NCI-H128 (cell line): Measurements from ENCODE around the gene KRTAP10-9.
"Not testable (repeated sequence)": the region's sequence is repeated elsewhere in the genome, so short reads cannot be mapped to it uniquely, and the experiment has no call there.

ENCODE experiments used
- DNase-seq: peaks from one replicate; lab custom pipeline; 2025; ENCODE audit not compliant: unreplicated experiment; lab: John Stamatoyannopoulos, UW

The KRTAP10-9 gene, protein sequence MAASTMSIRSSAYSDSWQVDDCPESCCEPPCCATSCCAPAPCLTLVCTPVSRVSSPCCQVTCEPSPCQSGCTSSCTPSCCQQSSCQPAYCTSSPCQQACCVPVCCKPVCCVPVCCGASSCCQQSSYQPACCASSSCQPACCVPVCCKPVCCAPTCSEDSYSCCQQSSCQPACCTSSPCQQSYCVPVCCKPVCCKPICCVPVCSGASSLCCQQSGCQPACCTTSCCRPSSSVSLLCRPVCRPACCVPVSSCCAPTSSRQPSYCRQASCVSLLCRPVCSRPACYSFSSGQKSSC

DNA sequence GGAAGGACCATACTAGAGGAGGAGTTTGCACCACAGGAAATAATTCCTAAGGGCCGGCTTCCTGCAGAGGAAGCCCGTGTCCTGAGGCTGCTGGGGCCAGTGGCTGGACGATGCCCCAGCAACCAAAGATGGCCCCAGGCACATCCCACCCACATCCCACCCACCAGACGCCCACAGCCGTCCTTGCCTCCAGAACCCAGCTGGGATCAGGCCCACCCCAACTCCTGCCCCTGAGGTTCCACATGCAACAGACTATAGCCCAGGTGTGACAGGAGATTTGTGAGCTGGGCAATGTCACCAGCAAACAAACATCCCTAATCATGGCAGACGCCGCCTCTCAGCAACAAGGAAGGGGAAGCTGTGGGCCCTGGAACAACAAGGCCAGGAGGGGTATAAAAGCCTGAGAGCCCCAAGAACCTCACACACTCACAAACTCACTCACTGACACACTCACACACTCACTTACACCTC lies at the start of gene KRTAP10-9:
KRTAP10-9 (plus strand) TSS at position 421 of the 471 bp plus-strand sequence. CDS start 79 bp downstream, outside the sequence.
- no peak for DNase-seq

DNA sequence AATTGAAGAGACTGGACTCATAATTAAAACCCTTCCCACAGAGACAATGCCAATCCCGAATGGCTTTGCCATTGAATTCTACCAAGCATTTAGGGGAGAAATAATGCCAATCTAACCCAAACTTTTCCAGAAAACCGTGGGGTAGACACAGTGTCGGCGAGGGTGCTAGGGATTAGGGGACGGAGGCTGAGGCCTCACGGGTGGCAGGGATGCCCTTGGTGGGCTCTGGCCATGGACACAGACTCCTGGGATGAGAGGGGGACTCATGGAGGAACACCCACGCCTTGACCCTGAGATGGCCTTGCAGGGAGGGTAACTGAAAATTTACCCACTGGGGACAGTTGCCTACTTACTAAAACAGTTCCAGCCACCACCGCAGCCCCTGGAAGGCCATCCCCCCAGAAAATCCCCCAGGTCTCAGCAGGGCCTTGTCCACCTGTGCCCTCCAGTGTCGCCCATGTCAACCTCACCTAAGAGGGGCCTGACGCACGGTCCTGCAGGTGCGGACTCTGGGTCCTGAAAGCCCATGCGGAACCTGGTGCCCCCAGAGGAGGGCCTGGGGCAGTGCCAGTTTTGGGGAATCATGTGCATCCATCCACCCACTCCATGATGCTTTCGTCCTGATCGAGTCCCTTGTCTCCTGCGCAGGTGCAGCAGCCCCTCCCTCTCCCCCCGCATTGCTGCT lies 48.4 kb upstream of the KRTAP10-9 start:
- DNase-seq: no peak

DNA sequence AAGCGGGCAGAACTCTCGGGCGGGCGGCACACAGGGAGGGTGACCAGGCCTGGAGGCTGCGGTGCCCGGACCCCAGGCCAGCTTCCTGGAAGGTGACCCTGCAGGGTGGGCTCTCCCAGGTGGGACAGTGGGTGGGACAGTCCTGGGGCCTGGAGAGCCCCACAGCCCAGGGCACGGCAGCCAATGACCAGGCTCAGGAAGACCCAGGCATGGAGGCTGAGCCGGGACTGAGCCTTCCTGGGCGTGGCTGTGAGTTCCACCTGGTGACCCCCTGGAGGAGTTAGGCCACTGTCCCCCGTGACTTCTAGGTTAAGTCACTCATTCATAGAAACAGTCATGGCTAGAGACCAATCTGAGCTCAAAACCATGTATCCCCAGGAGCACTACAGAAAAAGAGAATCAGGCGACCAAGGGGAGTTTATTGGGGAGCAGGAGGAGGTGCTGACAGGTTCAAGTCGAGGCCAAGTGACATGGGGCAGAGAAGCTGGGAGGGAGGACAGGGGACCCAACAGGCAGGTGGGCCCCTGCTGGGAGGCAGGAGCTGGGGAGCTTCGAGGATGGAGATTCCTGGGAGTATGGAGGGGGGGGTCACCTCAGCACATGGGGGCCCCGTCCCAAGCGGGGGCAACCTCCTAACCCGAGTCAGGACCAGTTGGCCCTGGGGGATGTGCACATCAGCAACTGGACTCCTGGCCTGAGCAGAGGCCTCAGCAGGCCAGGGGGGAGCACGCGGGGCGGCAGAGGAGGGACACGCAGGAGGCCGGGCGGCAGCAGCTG lies 47.6 kb upstream of the KRTAP10-9 start:
- DNase-seq: no peak

DNA sequence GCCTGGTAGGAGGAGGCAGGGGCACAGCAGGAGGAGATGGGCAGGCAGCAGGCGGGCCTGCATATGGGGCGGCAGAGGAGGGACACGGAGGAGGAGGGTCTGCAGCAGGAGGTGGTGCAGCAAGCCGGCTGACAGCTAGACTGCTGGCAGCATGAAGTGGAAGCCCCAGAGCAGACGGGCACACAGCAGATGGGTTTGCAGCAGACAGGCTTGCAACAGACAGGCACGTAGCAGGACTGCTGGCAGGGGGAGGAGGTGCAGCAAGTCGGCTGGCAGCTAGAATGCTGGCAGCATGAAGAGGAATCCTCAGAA lies 47.1 kb upstream of the KRTAP10-9 start:
- no peak for DNase-seq

DNA sequence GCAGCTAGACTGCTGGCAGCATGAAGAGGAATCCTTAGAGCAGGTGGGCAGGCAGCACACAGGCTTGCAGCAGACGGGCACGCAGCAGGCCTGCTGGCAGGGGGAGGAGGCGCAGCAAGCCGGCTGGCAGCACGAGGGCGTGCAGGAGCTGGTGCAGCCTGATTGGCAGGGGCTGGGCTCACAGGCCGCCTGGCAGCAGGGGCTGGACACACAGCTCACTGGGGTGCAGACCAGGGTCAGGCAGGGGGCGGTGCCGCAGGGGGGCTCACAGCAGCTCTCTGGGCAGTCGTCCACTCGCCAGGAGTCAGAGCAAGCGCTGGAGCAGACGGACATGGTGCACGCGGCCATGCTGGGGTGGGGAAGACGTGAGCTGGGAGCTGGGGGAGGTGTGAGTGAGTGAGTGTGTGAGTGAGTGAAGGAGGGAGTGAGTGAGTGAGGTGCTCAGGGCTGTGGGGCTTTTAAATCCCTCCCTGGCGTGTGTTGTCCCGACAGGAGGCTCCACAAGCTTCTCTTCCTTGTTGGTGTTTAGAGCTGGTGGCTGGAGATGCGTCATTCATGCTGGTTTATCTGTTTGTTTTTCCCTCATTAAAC lies 46.6 kb upstream of the KRTAP10-9 start, which contains the start of gene KRTAP10-5:
KRTAP10-5 (minus strand) TSS at position 374 of the 591 bp plus-strand sequence; CDS start at position 348, 26 bp downstream.
- not testable (repeated sequence) for DNase-seq

DNA sequence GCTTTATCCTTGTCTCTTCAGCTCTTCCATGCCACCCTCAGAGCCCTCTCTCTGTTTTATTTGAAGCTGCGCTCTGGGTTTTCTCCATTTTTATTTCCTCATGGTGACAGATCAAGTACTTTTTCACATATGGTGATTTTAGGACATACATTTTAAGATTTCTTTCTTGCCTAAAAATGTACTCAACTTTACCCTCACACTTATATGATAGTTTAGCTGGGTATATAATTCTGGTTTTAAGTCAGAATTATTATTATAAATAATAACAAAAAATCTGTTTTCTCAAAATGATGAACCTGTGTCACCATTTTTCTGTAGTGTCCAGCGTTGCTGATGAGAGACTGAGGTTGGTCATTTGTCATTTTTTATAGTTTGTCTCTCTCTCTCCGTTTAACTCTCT lies 45.7 kb upstream of the KRTAP10-9 start:
- no peak for DNase-seq

DNA sequence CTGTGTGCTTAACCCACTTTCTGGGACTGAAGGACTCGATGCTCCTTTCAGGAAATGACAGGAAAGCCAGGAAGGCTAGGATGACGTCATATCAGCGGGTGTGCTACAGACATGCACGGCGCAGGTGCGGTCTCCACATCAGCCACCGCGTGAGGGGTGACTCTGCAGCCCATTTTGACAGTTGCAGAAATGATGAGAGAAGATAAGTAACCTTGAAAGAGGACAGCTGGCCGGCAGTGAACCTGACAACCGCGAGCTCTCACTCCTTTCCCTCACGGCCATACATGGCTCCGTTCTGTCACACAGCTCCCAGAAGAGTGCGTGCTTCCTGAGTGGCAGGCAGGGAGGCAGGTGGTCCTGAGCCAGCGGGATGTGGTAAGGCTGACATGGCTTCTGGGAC lies 44.8 kb upstream of the KRTAP10-9 start:
- DNase-seq: no peak

DNA sequence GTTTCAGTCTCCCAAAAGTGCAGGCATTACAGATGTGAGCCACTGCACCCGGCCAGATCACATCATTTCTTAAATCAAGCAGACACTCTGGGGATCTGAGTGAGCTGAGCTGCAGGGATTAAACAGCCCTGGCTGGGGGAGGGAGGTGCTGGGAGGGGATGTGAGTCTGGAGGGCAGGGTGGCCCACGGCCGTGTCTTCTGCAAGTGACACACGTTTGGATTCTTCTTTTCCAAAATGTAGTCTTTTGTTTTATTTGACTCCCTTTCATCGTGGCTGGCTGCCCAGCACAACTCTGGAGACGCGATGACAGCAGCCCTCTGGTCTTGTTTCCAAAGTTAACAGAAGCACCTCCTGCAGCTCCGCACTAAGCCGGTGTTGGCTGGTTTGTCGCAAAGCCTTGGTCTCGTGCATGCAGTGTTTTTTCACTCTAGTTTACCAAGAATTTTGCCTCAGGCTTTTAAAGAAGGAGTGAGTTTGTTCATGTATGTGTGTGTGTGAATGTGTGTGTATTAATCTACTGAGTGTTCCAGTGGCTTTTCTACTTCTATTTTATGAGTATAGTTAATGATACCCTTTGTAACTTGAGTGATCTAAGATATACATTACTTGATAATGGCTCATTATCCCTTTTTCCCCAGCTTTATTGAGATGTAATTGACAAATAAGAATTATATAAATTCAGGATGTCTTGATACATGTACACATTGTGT lies 43.6 kb upstream of the KRTAP10-9 start:
- DNase-seq: no peak

DNA sequence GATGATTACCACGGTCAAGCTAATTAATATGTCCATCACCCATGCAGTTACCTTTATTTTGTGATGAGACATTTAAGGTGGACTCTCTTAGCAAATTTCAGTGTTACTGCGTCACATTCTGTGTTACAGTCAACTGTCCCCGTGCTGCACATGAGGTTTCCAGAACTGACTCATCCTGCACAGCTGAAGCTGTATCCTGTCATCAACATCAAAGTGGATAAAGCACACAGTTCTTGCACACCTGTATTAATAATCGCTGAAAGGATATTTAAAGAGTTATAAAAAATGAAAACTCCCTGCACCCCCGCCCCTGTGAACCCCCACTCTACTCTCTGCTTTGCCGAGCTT lies 43.1 kb upstream of the KRTAP10-9 start:
- DNase-seq: no peak

DNA sequence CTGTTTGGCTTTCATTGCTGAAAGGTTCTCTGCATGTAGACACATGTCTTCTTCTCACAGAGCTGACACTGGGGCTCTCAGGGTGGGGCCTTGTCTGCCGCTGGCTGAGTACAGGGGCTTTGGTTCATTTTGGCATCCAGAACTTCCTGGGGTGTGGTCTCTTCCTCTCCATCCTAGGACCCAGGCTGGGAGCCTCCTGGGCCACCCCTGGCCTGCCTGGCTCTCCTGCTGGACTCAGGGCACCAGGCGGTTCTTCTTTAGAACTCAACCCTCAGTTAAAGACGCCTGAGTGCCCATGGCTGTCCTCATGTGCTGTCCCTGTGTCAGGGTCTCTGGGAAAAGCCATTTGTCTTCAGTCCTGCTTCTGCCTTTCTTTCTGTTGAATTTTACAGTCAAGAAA lies 41.0 kb upstream of the KRTAP10-9 start:
- no peak for DNase-seq

DNA sequence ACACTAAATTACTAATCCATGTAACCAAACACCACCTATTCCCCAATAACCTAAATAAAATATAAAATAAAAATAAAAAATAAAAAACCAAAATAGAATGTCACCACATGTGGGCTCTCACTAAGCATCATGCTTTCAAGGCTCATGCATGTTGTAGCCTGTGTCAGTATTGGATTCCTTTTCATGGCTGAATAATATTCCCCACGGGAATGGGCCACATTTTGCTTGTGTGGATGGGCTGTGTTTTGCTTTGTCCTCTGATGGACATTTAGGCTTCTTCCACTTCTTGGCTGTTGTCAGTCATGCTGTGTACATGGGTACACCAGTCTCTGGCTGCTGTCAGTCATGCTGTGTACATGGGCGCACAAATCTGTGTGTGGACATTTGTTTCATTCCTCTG lies 37.8 kb upstream of the KRTAP10-9 start:
- no peak for DNase-seq

DNA sequence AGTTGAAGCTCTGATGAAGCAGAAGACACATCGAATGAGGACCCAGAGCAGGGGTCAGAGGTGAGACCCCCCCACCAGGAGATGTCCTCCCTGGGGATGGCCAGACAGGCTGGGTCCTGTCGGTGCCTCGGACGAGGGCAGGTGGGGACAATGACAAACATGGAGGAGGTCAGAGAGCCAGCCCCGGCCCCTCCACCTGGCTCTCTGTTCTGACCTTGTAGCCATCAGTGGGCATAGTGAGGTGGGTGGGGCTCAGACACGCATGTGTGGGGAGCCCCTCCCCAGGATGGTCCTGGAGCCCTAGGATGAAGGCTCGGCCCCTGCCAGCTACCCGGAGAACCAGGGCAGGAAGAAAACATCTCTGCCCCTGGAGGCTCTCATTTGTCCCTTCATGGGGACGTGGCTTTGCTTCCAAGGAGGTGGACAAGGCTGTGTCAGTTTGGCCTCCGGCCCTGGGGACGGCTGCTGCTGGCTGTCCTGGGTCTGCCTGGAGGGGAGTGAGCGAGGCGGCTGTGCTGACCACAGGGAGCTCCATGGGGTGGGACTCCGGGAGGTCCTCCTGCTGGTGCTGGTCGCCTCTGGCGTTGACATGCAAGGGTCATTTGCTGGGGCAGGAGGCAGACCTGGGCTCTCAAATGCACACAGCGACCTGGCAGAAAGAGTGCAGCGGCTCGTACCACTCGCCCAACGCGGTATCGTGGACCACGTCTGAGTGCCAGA lies 37.1 kb upstream of the KRTAP10-9 start:
- DNase-seq: no peak

DNA sequence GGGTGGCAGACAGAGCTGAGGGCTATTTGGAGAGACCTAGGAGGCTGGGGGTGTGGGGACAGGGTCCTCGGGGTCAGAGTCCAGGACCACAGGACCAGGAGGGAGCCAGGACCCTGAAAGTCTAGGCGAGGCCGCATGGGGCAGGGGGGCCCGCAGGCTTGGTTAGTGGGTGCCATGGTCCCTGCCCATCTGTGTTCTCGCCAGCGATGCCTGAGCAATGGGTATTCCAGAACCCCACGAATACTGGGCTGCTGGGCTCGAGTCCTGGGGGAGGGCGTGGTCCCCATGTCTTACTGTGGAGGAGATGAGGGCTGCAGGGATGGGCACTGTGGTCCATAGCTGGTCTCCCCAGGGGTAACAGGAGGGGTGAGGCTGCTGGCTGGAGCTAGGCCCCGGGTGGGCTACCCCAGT lies 36.6 kb upstream of the KRTAP10-9 start:
- no peak for DNase-seq

DNA sequence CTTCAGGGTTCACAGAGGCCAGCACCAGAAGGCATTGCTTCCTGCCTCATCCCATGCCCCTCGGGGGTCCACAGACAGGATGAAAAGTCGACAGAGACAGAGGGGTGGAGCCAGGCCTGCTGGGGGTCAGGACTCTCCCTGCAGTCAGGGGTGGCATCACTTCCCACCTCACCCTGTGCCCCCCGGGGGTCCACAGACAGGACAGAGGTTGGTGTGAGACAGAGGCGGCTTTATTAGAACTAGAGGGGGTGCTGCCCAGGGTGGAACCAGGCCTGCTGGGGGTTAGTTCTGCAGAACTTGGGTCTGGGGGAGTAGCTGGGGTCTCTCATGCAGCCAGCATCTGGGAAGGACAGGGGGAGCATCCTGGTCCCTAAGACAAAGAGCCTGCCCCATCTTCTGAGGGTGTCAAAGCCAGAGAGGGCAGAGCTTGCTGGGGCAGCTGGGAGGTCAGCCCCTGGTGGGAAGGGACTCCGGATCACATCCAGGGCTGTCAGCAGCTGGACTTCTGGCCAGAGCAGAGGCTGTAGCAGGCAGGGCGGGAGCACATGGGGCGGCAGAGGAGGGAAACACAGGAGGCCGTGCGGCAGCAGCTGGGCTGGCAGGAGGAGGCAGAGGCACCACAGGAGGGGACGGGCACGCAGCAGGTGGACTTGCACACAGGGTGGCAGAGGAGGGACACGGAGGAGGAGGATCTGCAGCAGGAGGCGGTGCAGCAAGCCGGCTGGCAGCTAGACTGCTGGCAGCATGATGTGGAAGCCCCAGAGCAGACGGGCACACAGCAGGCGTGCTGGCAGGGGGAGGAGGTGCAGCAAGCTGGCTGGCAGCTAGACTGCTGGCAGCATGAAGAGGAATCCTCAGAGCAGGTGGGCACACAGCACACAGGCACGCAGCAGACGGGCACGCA lies 35.7 kb upstream of the KRTAP10-9 start:
- not testable (repeated sequence) for DNase-seq

DNA sequence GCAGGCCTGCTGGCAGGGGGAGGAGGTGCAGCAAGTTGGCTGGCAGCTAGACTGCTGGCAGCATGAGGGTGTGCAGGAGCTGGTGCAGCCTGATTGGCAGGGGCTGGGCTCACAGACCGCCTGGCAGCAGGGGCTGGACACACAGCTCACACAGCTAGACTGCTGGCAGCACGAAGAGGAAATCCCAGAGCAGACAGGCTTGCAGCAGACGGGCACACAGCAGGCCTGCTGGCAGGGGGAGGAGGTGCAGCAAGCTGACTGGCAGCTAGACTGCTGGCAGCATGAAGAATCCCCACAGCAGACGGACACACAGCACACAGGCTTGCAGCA lies 35.1 kb upstream of the KRTAP10-9 start:
- not testable (repeated sequence) for DNase-seq

DNA sequence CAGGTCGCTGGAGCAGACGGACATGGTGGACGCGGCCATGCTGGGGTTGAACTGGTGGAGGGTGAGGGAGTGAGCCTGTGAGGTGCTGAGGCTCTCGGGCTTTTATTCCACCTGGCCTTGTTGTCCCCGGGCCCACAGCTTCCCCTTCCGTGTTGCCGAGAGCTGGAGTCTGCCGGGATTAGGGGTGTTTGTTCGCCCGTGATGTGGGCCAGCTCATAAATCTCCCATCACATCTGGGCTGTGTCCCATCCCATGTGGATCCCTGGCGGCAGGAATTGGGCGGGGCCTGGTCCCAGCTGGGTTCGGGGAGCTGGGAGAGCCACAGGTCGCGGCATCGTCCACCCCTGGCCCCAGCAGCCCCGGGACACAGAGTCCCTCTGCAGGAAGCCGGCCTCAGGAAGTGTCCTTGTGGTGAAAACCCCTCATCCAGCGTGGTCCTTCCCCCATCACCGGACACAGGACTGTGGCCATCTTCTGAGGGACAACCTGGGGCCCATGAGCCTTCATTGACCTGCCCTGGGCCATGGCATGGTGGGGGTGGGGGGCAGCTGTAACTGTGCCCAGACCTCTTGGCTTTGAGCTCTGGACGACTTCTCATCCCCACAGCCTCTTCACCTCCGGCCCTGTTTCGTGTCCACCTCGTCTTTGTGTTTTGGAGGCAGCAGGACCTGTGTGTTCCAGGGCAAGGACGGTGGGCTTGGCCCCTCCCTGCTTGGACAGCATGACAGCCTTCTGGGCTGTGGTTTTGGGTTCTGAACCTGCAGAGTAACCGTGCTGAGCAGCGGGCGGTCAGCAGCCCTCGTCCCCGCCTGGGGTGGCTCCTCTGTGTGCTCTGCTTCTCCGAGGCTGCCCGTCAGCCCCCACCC lies 34.2 kb upstream of the KRTAP10-9 start, which contains the start of gene KRTAP10-6:
KRTAP10-6 (minus strand) TSS at position 60 of the 866 bp plus-strand sequence; CDS start at position 39, 21 bp downstream.
- no peak for DNase-seq

DNA sequence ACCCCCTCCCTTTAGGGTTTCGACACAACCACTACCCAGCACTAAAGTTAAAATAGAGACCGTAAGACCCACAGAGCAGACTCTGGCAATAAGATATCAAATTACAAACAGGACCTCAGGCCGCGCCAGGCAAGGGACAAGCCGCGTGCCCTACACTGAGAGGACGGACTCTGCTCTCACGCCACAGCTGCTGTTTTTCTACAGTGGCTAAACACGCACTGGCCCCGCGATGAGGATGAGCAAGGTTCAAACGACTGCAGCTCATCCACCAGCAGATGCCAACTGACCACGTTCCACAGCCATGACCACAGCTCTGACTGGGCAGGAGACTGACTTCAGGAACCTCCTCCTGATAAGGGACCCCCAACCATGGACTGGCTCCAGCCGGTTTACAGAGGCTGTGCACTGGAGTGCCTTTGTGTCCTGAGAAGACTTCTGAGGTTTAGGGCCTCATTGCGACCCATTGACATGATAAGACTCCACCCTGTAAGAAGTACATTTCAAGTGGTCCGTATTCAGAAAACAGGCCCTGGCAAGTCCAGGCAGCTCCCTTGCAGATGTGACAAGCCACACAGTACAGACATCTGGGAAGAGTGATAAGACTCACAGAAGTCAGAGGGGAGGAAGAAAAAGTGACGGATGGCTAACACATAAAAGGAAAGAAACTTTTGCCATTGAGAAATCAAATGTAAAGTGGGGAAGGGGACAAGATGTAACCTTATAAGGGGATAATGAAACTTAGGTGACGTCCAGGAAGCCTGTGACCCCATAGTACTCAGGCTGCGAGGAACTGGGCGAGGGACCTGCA lies 33.1 kb upstream of the KRTAP10-9 start:
- no peak for DNase-seq
